ENCODE measurements around the gene DYNC2I2. TPM values are rescaled to one million over a fixed set of nuclear protein-coding genes. Genes with fewer than 3 reads are reported as not detected.

Gene DYNC2I2
- total and polyA plus RNA-seq, 4 donors, result 10.9 to 58.0 (median 19.6) TPM

DNA sequence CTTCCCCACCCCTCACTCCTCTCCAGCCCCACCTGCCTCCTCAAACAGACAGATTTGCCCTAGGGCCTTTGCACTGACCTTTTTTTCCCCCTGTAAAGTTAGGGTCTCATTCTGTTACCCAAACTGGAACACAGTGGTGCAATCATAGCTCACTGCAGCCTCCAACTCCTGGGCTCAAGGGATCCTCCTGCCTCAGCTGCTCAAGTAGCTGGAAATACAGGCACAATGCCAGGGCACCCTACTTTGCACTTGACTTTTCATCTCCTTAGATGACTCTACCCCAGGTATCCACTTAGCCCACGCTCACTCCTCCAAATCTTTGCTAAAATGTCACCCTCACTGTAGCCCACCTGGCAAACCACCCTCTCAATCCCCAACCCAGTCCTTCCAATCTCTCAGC, 2.2 kb downstream of the DYNC2I2 start:
- H3K27me3 ChIP-seq (ENCODE audit: control insufficient read depth in 4 of 4, insufficient read depth in 4 of 4, low read length in 3 of 4), result no peaks in the 10 kb centered on the region
- no peak overlapping the region for H3K4me3 ChIP-seq (ENCODE audit: low read depth in 1 of 3, low read length in 3 of 3)
- H3K9me3 ChIP-seq (ENCODE audit: control insufficient read depth in 4 of 4, low read length in 3 of 4), result no peaks in the 10 kb centered on the region
- peaks cover 0 to 4% (median 1%) of the 10 kb centered on the region in 4 donors for H3K4me1 ChIP-seq (ENCODE audit: control insufficient read depth in 4 of 4, insufficient read depth in 4 of 4, low read length in 3 of 4)
- no peak overlapping the region for H3K27ac ChIP-seq (ENCODE audit: low read depth in 1 of 2, low read length in 2 of 2)
- no peaks in the 10 kb centered on the region for H3K36me3 ChIP-seq (ENCODE audit: control insufficient read depth in 4 of 4, insufficient read depth in 3 of 4, low read depth in 1 of 4, low read length in 3 of 4)
- WGBS, result 96% methylated on average over 1 of the region's 1 CpG
- no peak overlapping the region for H3K9ac ChIP-seq (ENCODE audit: low read depth in 1 of 2, low read length in 2 of 2)
- DNase-seq (ENCODE audit: low spot score), result no peak
- no peak for TF ChIP-seq NR2F2 (IDR thresholded peaks at IDR 0.05)
- no peak for TF ChIP-seq SP1 (IDR thresholded peaks at IDR 0.05)
- TF ChIP-seq TAF1 (conservative IDR thresholded peaks at IDR 0.05), result no peak
- TF ChIP-seq FOXA2 (IDR thresholded peaks at IDR 0.05), result no peak
- TF ChIP-seq JUND (IDR thresholded peaks at IDR 0.05), result no peak
- no peak for TF ChIP-seq FOXA1 (IDR thresholded peaks at IDR 0.05)
- no peak for TF ChIP-seq HNF4A (conservative IDR thresholded peaks at IDR 0.05)
- TF ChIP-seq ATF3 (IDR thresholded peaks at IDR 0.05), result no peak
- no peak for TF ChIP-seq ZBTB33 (IDR thresholded peaks at IDR 0.05)
- TF ChIP-seq MAX (IDR thresholded peaks at IDR 0.05), result no peak
- TF ChIP-seq GABPA (IDR thresholded peaks at IDR 0.05 in 1 of 2, conservative IDR thresholded peaks at IDR 0.05 in 1 of 2), result no peak
- no peak for TF ChIP-seq EGR1 (IDR thresholded peaks at IDR 0.05; ENCODE audit: low read depth in 2 of 2)
- no peak for TF ChIP-seq RAD21 (IDR thresholded peaks at IDR 0.05)

DNA sequence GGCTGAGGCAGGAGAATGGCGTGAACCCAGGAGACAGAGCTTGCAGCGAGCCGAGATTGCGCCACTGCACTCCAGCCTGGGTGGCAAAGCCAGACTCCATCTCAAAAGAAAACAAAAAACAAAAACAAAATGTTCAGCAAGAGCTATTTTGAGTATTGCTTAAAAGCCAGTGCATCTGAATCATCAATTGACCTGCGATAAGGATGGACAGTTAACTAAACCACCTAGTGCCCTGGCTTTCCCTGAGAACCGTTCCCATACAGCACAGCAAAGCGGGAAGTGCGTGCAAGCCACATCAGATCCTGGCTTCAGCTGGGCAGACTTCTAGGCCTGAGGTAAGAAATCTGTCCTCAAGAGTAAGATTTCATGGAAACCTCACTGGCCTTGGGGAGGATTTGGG, 2.7 kb downstream of the DYNC2I2 start:
- Histone ChIP-seq H3K9ac (ENCODE audit: low read depth in 1 of 2, low read length in 2 of 2) (no peak overlapping the region), H3K4me3 (ENCODE audit: low read depth in 1 of 3, low read length in 3 of 3) (no peak overlapping the region), H3K9me3 (ENCODE audit: control insufficient read depth in 4 of 4, low read length in 3 of 4) (no peaks in the 10 kb centered on the region), H3K27me3 (ENCODE audit: control insufficient read depth in 4 of 4, insufficient read depth in 4 of 4, low read length in 3 of 4) (no peaks in the 10 kb centered on the region), H3K27ac (ENCODE audit: low read depth in 1 of 2, low read length in 2 of 2) (no peak overlapping the region), H3K36me3 (ENCODE audit: control insufficient read depth in 4 of 4, insufficient read depth in 3 of 4, low read depth in 1 of 4, low read length in 3 of 4) (no peaks in the 10 kb centered on the region), H3K4me1 (ENCODE audit: control insufficient read depth in 4 of 4, insufficient read depth in 4 of 4, low read length in 3 of 4) (peaks cover 0 to 4% (median 1%) of the 10 kb centered on the region in 4 donors)
- no peak for DNase-seq (ENCODE audit: low spot score)
- WGBS, result 95% methylated on average over 8 of the region's 8 CpGs
- TF ChIP-seq HNF4G (IDR thresholded peaks at IDR 0.05) (no peak), FOXA2 (IDR thresholded peaks at IDR 0.05) (no peak), CTCF (IDR thresholded peaks at IDR 0.05; ENCODE audit: low read depth, low read length, missing input control) (no peak), ATF3 (IDR thresholded peaks at IDR 0.05) (no peak), MAX (IDR thresholded peaks at IDR 0.05) (no peak), RAD21 (IDR thresholded peaks at IDR 0.05) (no peak), JUND (IDR thresholded peaks at IDR 0.05) (no peak), RXRA (IDR thresholded peaks at IDR 0.05) (no peak), FOXA1 (IDR thresholded peaks at IDR 0.05) (no peak), REST (IDR thresholded peaks at IDR 0.05) (no peak), ZBTB33 (IDR thresholded peaks at IDR 0.05) (no peak)
